NK-92 treated with Interleukin-12 subunit alpha and Interleukin-12 subunit beta, amount 100 ng/mL, for 24 hours (cell line): ENCODE data around the gene EZH2.

ENCODE experiments used
- DNase-seq: peaks from one replicate; lab custom pipeline; 2025; lab: John Stamatoyannopoulos, UW

EZH2 gene

GRCh38 chr7:148884049-148884298 is at the start of gene EZH2:
Gene EZH2, minus strand, starts transcription at chr7:148884291. Its CDS starts 36,993 bp downstream, at chr7:148847298.
- no peak for DNase-seq

GRCh38 chr7:148931470-148931869 is 47.4 kb upstream of the EZH2 start:
- DNase-seq = no peak

- DNase-seq = no peak
Measured at GRCh38 chr7:148930335-148930734, 46.2 kb upstream of the EZH2 start.

GRCh38 chr7:148929176-148929575 is 45.1 kb upstream of the EZH2 start:
- DNase-seq = no peak

GRCh38 chr7:148927123-148928045 is 43.3 kb upstream of the EZH2 start:
- no peak for DNase-seq

- DNase-seq = no peak
Measured at GRCh38 chr7:148925836-148926235, 41.7 kb upstream of the EZH2 start.

- DNase-seq = no peak
Measured at GRCh38 chr7:148924011-148924410, 39.9 kb upstream of the EZH2 start.

GRCh38 chr7:148921806-148922205 is 37.7 kb upstream of the EZH2 start:
- DNase-seq = no peak

GRCh38 chr7:148921189-148921588 is 37.1 kb upstream of the EZH2 start:
- no peak for DNase-seq

- no peak for DNase-seq
Measured at GRCh38 chr7:148919859-148920258, 35.8 kb upstream of the EZH2 start.

- DNase-seq = no peak
Measured at GRCh38 chr7:148918058-148918596, 34.0 kb upstream of the EZH2 start.

- no peak for DNase-seq
Measured at GRCh38 chr7:148916186-148916585, 32.1 kb upstream of the EZH2 start.

GRCh38 chr7:148915211-148915610 is 31.1 kb upstream of the EZH2 start:
- DNase-seq = no peak

- DNase-seq = no peak
Measured at GRCh38 chr7:148914208-148914777, 30.2 kb upstream of the EZH2 start.

GRCh38 chr7:148912758-148913541 is 28.9 kb upstream of the EZH2 start:
- no peak for DNase-seq

GRCh38 chr7:148912151-148912550 is 28.1 kb upstream of the EZH2 start:
- DNase-seq = no peak

- DNase-seq = no peak
Measured at GRCh38 chr7:148911626-148912025, 27.5 kb upstream of the EZH2 start.

GRCh38 chr7:148909568-148909967 is 25.5 kb upstream of the EZH2 start:
- no peak for DNase-seq

- DNase-seq = no peak
Measured at GRCh38 chr7:148906707-148907498, 22.8 kb upstream of the EZH2 start.

- DNase-seq = no peak
Measured at GRCh38 chr7:148905093-148905666, 21.1 kb upstream of the EZH2 start.

GRCh38 chr7:148903504-148903903 is 19.4 kb upstream of the EZH2 start:
- no peak for DNase-seq

GRCh38 chr7:148901178-148901577 is 17.1 kb upstream of the EZH2 start:
- no peak for DNase-seq
